Stimulated activated effector memory CD8-positive, alpha-beta T cell treated with anti-CD3 and anti-CD28 coated beads, Interleukin-12 subunit alpha, Interleukin-12 subunit beta, amount 100 ng/mL, for 72 hours (primary cell): ENCODE data around the gene TRIP12.
"Not testable (repeated sequence)": the region's sequence is repeated elsewhere in the genome, so short reads cannot be mapped to it uniquely, and the experiment has no call there.

ENCODE experiments used
- ATAC-seq: fragments of 150-1000 bp; cut with Tn5 transposase; 2 replicates; pipeline ENCODE4 v1.10.0; 2021
- DNase-seq, 2 donors: peaks; one replicate each; pipeline ENCODE4 v3.0.0; 2021 to 2022; ENCODE audit warnings: low spot score in 2 of 2
- H3K27ac Mint-ChIP-seq: one replicate; pipeline ENCODE4 v1.8.0; 2022; ENCODE audit warnings: mild to moderate bottlenecking, mixed read lengths
- H3K36me3 Mint-ChIP-seq: one replicate; pipeline ENCODE4 v1.8.0; 2022; ENCODE audit warnings: mild to moderate bottlenecking, mixed read lengths
- H3K4me1 Mint-ChIP-seq: one replicate; pipeline ENCODE4 v1.8.0; 2022; ENCODE audit warnings: mixed read lengths
- H3K4me3 Mint-ChIP-seq: one replicate; pipeline ENCODE4 v1.8.0; 2022; ENCODE audit warnings: mild to moderate bottlenecking, mixed read lengths
- H3K9me3 Mint-ChIP-seq: one replicate; pipeline ENCODE4 v1.8.0; 2022; ENCODE audit warnings: mixed read lengths

TRIP12 gene

DNA sequence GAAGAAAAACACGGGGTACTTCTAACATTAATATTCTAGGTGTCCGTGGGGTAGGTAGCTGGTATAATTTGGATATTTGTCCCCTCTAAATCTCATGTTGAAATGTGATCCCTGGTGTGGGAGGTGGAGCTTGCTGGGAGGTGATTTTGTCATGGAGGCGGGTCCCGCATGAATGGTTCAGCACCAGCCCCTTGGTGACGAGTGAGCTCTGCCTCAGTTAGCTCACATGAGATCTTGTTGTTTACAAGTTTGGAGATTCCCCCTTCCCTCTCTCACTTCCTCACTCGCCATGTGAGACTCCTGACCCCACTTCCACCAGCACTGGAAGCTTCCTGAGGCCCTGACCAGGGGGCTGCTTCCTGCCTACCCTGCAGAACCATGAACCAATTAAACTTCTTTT, 172.0 kb downstream of the TRIP12 start:
- ATAC-seq (no peak), DNase-seq (no peak)
- Mint-ChIP-seq H3K36me3 (no peaks in the 10 kb centered on the region), H3K4me3 (no peak overlapping the region), H3K9me3 (no peaks in the 10 kb centered on the region), H3K4me1 (no peaks in the 10 kb centered on the region), H3K27ac (no peak overlapping the region)

DNA sequence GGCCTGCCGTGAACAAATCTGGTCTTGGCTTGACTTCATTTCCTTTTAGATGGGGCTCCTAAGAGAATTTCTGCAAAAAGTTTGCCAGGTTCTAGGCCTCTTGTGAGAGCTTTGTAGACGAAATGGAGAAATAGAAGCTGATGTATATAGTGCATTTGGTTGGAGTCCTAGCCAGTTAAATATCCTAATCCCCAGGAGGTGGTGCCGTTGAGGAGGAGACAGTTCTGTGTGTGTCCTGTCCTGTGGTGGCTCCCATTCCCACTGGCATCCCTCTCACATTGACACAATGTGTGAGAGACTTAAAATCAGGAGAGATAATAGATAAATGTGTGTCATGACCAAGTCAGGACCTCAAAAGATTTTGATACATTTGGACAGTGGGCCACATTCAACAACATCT, 172.9 kb downstream of the TRIP12 start:
- Mint-ChIP-seq H3K9me3 (no peaks in the 10 kb centered on the region), H3K36me3 (no peaks in the 10 kb centered on the region), H3K27ac (no peak overlapping the region), H3K4me3 (no peak overlapping the region), H3K4me1 (no peaks in the 10 kb centered on the region)
- ATAC-seq (no peak), DNase-seq (no peak)

DNA sequence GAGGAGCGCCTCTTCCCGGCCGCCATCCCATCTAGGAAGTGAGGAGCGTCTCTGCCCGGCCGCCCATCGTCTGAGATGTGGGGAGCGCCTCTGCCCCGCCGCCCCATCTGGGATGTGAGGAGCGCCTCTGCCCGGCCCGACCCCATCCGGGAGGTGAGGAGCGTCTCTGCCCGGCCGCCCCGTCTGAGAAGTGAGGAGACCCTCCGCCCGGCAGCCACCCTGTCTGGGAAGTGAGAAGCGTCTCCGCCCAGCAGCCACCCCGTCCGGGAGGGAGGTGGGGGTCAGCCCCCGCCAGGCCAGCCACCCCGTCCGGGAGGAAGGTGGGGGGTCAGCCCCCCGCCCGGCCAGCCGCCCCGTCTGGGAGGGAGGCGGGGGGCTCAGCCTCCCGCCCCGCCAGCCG, 179.1 kb downstream of the TRIP12 start:
- H3K9me3 Mint-ChIP-seq = peaks cover 12% of the 10 kb centered on the region
- not testable (repeated sequence) for H3K4me1 Mint-ChIP-seq, H3K27ac Mint-ChIP-seq, ATAC-seq, H3K36me3 Mint-ChIP-seq, H3K4me3 Mint-ChIP-seq
- peak in 1 of 2 donors; percentile 18 for DNase-seq

DNA sequence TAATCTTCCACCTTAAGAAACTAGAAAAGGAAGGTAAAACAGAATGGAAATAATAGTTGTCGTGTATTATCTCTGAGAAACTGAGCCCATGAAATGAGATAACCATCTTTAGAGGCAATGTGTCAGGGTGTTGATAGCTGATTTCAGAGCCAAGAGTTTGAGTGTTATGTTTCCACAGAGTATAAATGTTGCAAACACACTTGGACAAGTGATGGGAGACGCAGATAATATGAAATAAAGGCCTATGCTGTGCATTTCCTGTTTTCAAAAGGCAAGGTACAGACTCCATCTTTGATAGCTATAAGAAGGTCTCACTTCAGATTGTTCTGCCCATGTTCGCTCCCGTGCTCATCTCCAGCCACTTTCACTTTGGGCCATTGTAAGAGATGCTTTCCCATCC, 181.5 kb downstream of the TRIP12 start:
- Mint-ChIP-seq H3K27ac (no peak overlapping the region), H3K4me1 (no peaks in the 10 kb centered on the region), H3K4me3 (no peak overlapping the region), H3K36me3 (no peaks in the 10 kb centered on the region), H3K9me3 (peaks cover 21% of the 10 kb centered on the region)
- no peak for ATAC-seq
- peak in 1 of 2 donors; percentile 17 for DNase-seq

DNA sequence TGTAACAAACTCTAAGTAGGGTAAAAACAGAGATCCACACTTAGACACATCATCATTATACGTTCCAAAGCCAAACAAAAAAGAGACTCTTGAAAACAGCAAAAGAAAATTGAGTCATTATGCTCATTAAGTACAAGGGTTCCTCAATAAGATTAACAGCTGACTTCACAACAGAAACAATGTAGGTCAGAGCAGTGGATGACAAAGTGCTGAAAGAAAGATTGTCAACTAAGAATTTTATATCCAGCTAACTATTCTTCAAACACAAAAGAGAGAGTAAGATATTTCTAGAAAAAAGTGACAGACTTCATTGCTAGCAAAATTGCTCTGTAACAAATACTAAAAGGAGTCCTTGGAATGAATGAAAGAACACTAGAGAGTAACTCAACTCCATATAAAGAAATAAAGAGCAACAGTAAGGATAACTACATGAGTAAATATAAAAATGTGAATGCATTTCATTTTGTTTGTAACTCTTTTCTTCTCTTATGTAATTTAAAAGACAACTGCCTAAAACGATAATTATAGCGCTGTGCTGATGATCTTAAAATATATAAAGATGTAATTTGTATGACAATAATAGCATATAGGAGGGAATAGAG, 183.7 kb downstream of the TRIP12 start:
- no peak overlapping the region for H3K4me3 Mint-ChIP-seq
- H3K9me3 Mint-ChIP-seq = peaks cover 21% of the 10 kb centered on the region
- DNase-seq = no peak
- no peak overlapping the region for H3K27ac Mint-ChIP-seq
- no peak for ATAC-seq
- H3K36me3 Mint-ChIP-seq = no peaks in the 10 kb centered on the region
- no peaks in the 10 kb centered on the region for H3K4me1 Mint-ChIP-seq

DNA sequence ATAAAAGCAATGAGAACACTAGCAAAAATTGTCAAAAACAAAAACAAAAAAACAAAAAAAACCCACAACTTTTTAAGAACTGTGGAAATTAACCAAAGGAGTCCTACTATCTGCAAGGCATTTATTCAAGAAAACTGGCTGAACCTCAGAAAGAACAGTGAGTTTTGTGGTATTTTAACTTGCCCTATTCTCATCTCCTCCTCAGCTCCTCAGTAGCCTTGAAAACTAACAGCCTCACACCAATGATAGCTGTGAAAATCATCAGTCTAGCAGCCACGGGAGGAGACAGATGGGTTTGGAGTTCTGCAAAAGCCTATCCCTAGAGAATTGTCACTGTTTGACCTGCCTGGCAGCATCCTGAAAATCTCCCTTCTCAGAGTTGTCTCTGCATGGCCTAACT, 187.4 kb downstream of the TRIP12 start:
- Mint-ChIP-seq H3K36me3 (no peaks in the 10 kb centered on the region), H3K9me3 (peaks cover 21% of the 10 kb centered on the region)

DNA sequence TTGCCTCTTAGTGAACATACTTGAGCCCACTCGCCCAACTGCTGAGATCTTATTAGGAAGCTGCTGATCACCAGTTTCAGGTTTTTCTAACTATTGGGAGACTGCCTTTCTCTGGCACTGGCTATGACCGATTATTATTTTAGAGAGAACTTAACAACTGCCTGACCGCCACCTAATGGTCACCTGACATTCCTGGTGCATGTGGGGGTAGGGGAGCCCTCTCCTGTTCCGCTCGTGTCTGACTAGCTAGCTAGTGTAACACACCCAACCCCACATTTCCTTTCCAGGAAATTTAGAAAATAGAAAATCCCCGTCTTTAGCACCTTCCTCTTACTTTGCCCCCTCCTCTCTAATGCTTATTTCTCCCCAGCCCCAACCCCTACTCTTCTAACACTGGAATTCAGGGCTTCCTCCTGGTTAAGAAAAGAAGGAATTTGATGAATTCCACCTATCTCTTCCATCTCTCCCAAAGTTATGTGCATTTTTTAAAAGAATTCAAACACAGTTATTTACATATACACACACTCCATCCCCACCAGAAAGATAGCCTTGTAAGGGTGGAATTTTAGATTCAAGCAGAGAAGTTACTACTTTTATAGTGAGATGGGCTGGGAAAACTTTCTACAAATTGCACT, 188.1 kb downstream of the TRIP12 start:
- ATAC-seq (no peak), DNase-seq (no peak)
- H3K4me1 Mint-ChIP-seq = no peaks in the 10 kb centered on the region
- H3K4me3 Mint-ChIP-seq = no peak overlapping the region
- H3K27ac Mint-ChIP-seq = no peak overlapping the region
- H3K9me3 Mint-ChIP-seq = peaks cover 17% of the 10 kb centered on the region
- no peaks in the 10 kb centered on the region for H3K36me3 Mint-ChIP-seq

More for the DNA sequence above, 187.4 kb downstream of the TRIP12 start:
- DNase-seq (no peak), ATAC-seq (no peak)
- Mint-ChIP-seq H3K4me1 (no peaks in the 10 kb centered on the region), H3K4me3 (no peak overlapping the region), H3K27ac (no peak overlapping the region)

DNA sequence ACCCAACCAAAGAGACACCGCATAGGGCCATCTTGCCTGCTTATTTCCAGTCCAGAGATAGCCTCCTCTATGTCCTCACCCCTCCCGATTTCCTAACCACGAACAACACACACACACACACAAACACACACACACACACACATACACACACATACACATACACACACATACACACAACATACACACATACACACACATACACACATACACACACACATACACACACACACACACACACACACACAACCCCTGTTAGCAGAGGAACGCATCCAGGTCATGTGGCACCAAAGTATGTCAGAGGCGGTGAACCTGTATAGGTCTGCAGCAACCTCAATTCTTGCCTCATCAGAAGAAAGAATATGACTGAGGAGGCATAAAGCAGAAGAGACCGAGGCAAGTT, 188.9 kb downstream of the TRIP12 start:
- DNase-seq = no peak
- H3K4me1 Mint-ChIP-seq = no peaks in the 10 kb centered on the region
- ATAC-seq = no peak
- H3K36me3 Mint-ChIP-seq = no peaks in the 10 kb centered on the region
- H3K9me3 Mint-ChIP-seq = peaks cover 11% of the 10 kb centered on the region
- H3K27ac Mint-ChIP-seq = no peak overlapping the region
- H3K4me3 Mint-ChIP-seq = no peak overlapping the region

DNA sequence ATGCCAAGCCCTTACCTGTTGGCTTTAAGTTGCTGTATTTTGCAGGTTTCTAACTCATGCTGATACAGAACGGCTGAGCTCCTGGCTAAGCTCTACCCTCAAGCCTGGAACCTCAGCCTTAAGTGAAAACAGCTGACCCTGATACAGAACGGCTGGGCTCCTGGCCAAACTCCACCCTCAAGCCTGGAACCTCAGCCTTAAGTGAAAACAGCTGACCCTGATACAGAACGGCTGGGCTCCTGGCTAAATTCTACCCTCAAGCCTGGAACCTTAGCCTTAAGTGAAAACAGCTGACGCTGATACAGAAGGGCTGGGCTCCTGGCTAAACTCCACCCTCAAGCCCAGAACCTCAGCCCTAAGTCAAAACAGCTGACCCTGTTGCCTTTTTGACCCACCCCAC, 189.9 kb downstream of the TRIP12 start:
- Mint-ChIP-seq H3K36me3 (no peaks in the 10 kb centered on the region), H3K4me3 (no peak overlapping the region), H3K9me3 (peaks cover 1% of the 10 kb centered on the region), H3K27ac (no peak overlapping the region), H3K4me1 (no peaks in the 10 kb centered on the region)
- ATAC-seq (no peak), DNase-seq (no peak)

DNA sequence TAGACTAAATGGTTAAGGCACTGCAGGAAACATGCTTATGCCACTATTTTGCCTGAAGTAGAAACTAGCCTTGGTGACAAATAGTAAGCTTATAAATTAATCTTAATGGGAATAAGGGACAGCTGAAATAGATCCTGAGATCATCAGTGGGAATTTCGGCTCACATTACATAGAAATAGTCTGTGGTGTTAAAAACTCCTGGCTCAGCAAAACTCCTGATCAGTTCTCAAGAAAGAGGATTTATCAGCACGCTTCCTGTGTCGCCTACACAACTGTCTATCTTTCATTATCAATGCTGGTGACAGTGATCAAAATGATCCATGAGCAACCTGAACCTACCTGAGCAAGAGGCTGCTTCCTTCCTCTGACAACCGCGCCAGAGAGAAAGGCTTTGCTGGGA, 190.4 kb downstream of the TRIP12 start:
- no peaks in the 10 kb centered on the region for H3K9me3 Mint-ChIP-seq
- no peak overlapping the region for H3K27ac Mint-ChIP-seq
- no peaks in the 10 kb centered on the region for H3K4me1 Mint-ChIP-seq
- no peaks in the 10 kb centered on the region for H3K36me3 Mint-ChIP-seq
- DNase-seq (no peak), ATAC-seq (no peak)
- H3K4me3 Mint-ChIP-seq = no peak overlapping the region

DNA sequence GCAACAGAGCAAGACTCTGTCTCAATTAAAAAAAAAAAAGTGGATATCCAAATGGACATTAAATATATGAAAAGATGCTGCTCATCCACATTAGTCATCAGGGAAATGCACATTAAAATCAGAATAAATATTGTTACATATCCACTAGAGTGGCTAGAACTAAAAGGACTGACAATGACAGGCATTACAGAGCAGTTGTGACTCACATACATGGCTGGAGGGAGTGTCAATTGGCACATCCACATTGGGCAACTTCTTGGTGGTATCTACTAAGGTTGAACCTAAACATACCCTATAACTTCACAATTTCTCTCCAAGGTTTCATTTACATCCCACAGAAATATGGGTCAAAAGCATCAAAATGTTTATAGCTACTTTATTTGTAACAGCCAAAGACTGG, 193.4 kb downstream of the TRIP12 start:
- Mint-ChIP-seq H3K4me3 (no peak overlapping the region), H3K36me3 (no peaks in the 10 kb centered on the region), H3K4me1 (no peaks in the 10 kb centered on the region), H3K27ac (no peak overlapping the region), H3K9me3 (no peaks in the 10 kb centered on the region)
- no peak for ATAC-seq
- no peak for DNase-seq

DNA sequence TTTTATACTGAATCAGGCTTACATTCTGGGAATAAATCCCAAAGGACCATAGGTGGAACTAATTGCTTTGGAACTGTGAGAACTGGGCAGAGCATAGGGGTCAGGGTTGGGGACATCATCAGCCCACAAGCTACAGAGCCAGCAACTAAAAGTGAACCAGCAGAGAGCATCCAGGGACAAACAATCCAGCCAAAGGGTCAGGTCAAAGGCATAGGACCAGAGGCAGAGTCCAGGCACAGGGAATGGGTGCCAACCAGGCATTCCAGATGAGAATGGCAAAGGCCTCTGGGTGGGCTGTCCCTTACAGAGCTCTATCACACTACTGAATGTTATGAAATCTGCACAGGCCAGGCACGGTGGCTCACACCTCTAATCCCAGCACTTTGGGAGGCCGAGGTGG, 195.2 kb downstream of the TRIP12 start:
- ATAC-seq (no peak), DNase-seq (no peak)
- no peaks in the 10 kb centered on the region for H3K4me1 Mint-ChIP-seq
- H3K9me3 Mint-ChIP-seq = no peaks in the 10 kb centered on the region
- H3K4me3 Mint-ChIP-seq = no peak overlapping the region
- no peak overlapping the region for H3K27ac Mint-ChIP-seq
- no peaks in the 10 kb centered on the region for H3K36me3 Mint-ChIP-seq

DNA sequence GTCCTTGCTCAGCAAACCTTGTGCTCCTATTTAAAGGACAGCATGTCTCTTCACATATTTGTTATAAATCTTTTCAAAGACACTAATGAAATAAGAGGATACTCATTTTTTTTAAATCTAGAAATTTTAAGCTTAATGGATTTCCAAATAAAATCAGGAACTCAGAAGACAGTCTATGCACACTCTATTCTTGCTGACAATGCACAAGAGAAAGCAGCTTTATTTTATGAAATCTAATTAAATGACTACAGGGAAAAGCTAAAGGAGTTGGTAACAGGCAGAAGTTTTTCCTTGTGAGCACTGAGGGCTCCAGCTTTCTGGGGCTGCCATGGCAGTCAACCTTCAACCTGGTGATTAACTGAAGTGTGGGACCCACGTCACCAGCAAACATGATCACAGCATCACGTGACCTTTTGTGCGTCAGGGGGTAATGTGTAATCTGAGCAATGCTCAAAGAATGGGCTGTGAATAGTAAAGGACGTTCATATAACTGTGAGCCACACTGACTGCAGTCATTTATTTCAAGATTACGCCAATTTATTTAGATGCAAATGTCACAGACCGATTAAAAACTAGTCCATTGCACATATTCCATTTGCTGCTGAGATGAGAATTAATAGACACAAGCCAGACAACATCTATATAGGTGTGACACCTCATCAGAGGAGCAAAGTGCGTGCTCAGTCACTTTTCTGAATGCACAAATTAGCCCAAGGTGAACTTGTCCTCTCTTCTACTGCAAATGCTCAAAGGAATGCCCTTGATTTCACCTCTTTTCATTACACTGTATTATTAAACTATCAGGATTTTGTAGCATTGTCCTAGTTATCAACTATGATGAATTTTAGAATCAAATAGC, 195.9 kb downstream of the TRIP12 start:
- Mint-ChIP-seq H3K36me3 (no peaks in the 10 kb centered on the region), H3K4me1 (no peaks in the 10 kb centered on the region), H3K27ac (no peak overlapping the region), H3K9me3 (no peaks in the 10 kb centered on the region), H3K4me3 (no peak overlapping the region)
- DNase-seq (no peak), ATAC-seq (no peak)

DNA sequence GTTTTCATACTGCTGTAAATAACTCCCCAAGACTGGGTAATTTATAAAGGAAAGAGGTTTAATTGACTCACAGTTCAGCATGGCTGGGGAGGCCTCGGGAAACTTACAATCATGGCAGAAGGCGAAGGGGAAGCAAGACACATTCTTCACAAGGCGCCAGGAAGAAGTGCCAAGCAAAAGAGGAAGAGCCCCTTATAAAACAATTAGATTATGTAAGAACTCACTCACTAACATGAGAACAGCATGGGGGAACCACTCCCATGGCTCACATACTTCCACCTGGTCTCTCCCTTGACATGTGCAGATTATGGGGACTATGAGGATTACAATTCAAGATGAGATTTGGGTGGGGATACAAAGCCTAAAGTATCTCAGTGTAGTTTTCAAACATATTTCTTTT, 198.6 kb downstream of the TRIP12 start:
- not testable (repeated sequence) for DNase-seq, H3K4me1 Mint-ChIP-seq, H3K27ac Mint-ChIP-seq, ATAC-seq, H3K36me3 Mint-ChIP-seq, H3K9me3 Mint-ChIP-seq, H3K4me3 Mint-ChIP-seq

DNA sequence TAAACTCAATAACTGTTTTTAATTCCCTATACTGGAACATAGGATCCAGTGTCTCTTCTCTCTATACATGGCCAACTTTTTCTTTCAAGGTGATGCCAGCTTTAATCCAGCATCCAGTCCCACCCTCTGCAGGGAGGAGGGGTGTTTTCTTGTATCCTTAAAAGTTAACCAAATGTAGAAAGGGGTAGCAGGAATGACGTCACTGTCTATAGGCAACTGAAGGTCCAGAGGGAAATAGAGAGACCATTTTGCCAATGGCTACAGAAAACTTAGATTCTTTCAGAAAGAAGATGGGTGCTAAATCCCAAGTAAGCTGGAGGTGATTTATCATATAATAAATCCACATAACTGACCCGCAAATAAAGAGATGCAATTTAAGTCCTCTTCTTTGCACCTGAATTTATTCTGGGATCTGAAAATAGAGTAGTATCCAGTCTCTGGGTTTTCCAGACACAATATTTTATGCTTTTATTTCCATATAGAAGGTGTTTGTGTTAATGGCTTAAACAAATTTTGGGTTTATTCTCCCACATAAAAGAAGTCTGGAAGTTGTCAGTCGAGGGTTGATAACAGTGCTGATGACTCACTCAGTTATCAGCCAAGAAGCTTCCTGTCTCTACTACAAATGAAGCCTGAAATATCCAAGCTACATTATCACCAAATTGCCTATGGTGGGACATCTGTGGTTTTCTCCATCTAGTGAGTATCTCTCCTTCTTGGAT, 201.7 kb downstream of the TRIP12 start:
- Mint-ChIP-seq H3K9me3 (no peaks in the 10 kb centered on the region), H3K36me3 (no peaks in the 10 kb centered on the region), H3K4me1 (peaks cover 6% of the 10 kb centered on the region), H3K4me3 (no peak overlapping the region), H3K27ac (no peak overlapping the region)
- ATAC-seq = no peak
- no peak for DNase-seq
